Thoracic aorta (tissue), 2 donors: ENCODE results near the gene RNF167. TPM values are rescaled to one million over a fixed set of nuclear protein-coding genes. Genes with fewer than 3 reads are reported as not detected.

ENCODE experiments used
- ATAC-seq: fragments of 150-250 bp; one replicate; pipeline ENCODE4 v1.8.0; 2017; ENCODE audit warnings: low read depth; ENCODE audit not compliant: insufficient number of reproducible peaks, low FRiP score
- DNase-seq: peaks from one replicate; pipeline ENCODE4 v3.0.0-alpha.2; 2020; ENCODE audit warnings: low spot score
- H3K27ac ChIP-seq, 2 donors: fragments of 200-600 bp; sonication (generic); 1 replicate in 1 of 2; 2 replicates in 1 of 2; pipeline ENCODE4 v1.5.1; 2016; ENCODE audit warnings: mild to moderate bottlenecking in 2 of 2, moderate library complexity in 2 of 2
- H3K27me3 ChIP-seq: fragments of 200-600 bp; sonication (generic); replicated peaks from 2 replicates; pipeline ENCODE4 v1.6.0; 2016; ENCODE audit warnings: mild to moderate bottlenecking; ENCODE audit not compliant: insufficient read depth
- H3K36me3 ChIP-seq: fragments of 200-600 bp; sonication (generic); one replicate; pipeline ENCODE4 v1.5.1; 2016
- H3K4me1 ChIP-seq, 2 donors: fragments of 200-600 bp; sonication (generic); 1 replicate in 1 of 2; 2 replicates in 1 of 2; pipeline versions ENCODE4 v1.5.1 to v1.6.0; 2016; ENCODE audit warnings: low read depth in 2 of 2, mild to moderate bottlenecking in 1 of 2; ENCODE audit not compliant: control insufficient read depth in 1 of 2
- H3K4me3 ChIP-seq: fragments of 200-600 bp; sonication (generic); 2 replicates; pipeline ENCODE4 v1.5.1; 2016; ENCODE audit warnings: mild to moderate bottlenecking
- H3K9me3 ChIP-seq: fragments of 200-600 bp; sonication (generic); 2 replicates; pipeline ENCODE4 v1.5.1; 2016
- CTCF ChIP-seq: fragments of 200-600 bp; sonication (generic); IDR thresholded peaks from one replicate; pipeline ENCODE4 v1.5.1; 2019; ENCODE audit warnings: antibody characterized with exemption
- total RNA-seq, 2 donors: library from RNA; depleted of rRNA; stranded (reverse); fragments of >200 nt; gene quantifications; one replicate each; pipeline versions ENCODE4 v1.1.0 to v1.2.3, GENCODE V29; 2016

Gene RNF167
- total RNA-seq, 2 donors from 2014 or later, result 32.4 to 38.3 TPM

- H3K27ac ChIP-seq, result no peak overlapping the region
- H3K4me1 ChIP-seq, result peaks cover 0 to 4% of the 10 kb centered on the region in 2 donors
- TF ChIP-seq CTCF, result no peak
- no peak overlapping the region for H3K4me3 ChIP-seq
- no peaks in the 10 kb centered on the region for H3K9me3 ChIP-seq
- no peaks in the 10 kb centered on the region for H3K27me3 ChIP-seq
- DNase-seq (no peak), ATAC-seq (no peak)
- peaks cover 59% of the 10 kb centered on the region for H3K36me3 ChIP-seq
Measured at GRCh38 chr17:4893721-4894560, 46.1 kb upstream of the RNF167 start.

DNA sequence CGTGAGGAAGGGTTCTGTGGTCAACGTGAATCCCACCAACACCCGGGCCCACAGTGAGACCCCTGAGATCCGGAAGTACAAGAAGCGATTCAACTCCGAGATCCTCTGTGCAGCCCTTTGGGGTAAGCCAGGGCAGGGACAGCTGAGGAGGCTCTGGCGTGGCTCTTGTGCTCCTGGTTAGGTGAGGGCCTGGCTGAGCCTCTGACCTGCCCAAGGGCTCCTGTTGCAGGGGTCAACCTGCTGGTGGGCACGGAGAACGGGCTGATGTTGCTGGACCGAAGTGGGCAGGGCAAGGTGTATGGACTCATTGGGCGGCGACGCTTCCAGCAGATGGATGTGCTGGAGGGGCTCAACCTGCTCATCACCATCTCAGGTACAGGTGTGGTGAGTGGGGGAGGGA, 44.9 kb upstream of the RNF167 start:
- H3K36me3 ChIP-seq, result peaks cover 55% of the 10 kb centered on the region
- no peak for TF ChIP-seq CTCF
- peaks cover 0 to 16% of the 10 kb centered on the region in 2 donors for H3K4me1 ChIP-seq
- DNase-seq (no peak), ATAC-seq (no peak)
- no peaks in the 10 kb centered on the region for H3K9me3 ChIP-seq
- no peaks in the 10 kb centered on the region for H3K27me3 ChIP-seq
- H3K4me3 ChIP-seq, result no peak overlapping the region
- H3K27ac ChIP-seq, result no peak overlapping the region

DNA sequence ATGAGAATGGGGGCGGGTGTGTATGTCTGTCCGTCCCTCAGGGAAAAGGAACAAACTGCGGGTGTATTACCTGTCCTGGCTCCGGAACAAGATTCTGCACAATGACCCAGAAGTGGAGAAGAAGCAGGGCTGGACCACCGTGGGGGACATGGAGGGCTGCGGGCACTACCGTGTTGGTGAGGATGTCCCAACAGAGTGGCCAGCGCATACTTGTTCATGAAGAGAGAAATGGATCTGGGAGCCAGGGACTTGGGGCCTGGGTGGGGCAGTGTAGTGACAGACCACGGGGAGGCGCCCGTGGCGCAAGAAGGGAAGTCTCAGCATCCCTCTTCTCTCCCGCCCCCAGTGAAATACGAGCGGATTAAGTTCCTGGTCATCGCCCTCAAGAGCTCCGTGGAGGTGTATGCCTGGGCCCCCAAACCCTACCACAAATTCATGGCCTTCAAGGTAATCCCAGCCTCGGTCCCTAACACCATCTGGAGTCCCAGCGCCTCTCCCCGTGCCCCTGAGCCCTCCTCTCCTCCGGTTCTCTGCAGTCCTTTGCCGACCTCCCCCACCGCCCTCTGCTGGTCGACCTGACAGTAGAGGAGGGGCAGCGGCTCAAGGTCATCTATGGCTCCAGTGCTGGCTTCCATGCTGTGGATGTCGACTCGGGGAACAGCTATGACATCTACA, 44.3 kb upstream of the RNF167 start:
- no peak for DNase-seq
- Histone ChIP-seq H3K4me1 (peaks cover 0 to 16% of the 10 kb centered on the region in 2 donors), H3K9me3 (no peaks in the 10 kb centered on the region), H3K27me3 (no peaks in the 10 kb centered on the region), H3K4me3 (no peak overlapping the region), H3K27ac (no peak overlapping the region), H3K36me3 (peaks cover 48% of the 10 kb centered on the region)
- TF ChIP-seq CTCF, result no peak
- no peak for ATAC-seq

DNA sequence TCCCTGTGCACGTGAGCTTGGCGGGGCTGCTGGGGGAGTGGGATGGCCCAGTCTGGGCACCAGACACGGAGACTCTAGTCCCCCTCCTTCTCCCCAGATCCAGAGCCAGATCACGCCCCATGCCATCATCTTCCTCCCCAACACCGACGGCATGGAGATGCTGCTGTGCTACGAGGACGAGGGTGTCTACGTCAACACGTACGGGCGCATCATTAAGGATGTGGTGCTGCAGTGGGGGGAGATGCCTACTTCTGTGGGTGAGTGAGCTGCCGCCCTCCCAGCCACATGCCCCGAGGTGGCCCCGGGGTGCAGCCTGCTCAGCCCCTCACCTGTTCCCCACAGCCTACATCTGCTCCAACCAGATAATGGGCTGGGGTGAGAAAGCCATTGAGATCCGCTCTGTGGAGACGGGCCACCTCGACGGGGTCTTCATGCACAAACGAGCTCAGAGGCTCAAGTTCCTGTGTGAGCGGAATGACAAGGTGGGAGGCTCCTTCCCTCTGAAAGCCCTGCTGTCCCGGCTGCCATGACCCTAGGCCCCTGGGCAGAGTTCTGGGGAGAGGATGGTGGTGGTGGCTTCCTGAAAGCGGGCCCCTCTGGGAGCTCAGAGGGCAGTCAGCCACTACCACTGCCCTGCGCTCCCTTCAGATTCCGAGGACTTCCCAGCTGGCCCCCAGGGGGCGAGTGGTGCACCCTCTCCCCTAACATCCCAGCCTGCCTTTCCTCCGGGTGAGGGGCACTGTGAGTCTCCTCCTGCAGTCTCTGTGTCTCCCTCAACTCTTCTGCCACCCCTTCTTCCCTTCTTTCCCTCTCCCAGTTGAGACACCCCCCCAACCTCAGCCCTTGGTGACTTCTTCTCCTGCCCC, 43.5 kb upstream of the RNF167 start:
- no peak for DNase-seq
- no peaks in the 10 kb centered on the region for H3K27me3 ChIP-seq
- H3K36me3 ChIP-seq, result peaks cover 41% of the 10 kb centered on the region
- H3K4me1 ChIP-seq, result peaks cover 0 to 16% of the 10 kb centered on the region in 2 donors
- TF ChIP-seq CTCF, result no peak
- ATAC-seq, result no peak
- H3K27ac ChIP-seq, result no peak overlapping the region
- H3K4me3 ChIP-seq, result no peak overlapping the region
- no peaks in the 10 kb centered on the region for H3K9me3 ChIP-seq
